ENCODE measurements around the gene IFNG-AS1. TPM values are rescaled to one million over a fixed set of nuclear protein-coding genes. Genes with fewer than 3 reads are reported as not detected.
A peak's percentile ranks its signal among the peaks of the same experiment; 100 is the strongest.

Gene IFNG-AS1
- not detected in 2 replicates for total RNA-seq (2021)
- percentile 0 among the genes with signal in this experiment for Bru-seq, nascent RNA
- percentile 1 among the genes with signal in this experiment for BruChase-seq, experiment 1, labeled RNA remaining after a 2-hour chase
- percentile 1 among the genes with signal in this experiment for BruChase-seq, experiment 2, labeled RNA remaining after a 6-hour chase
- long read RNA-seq, result 0 reads

GRCh38 chr12:67989184-67989920 is at the start of gene IFNG-AS1:
TSS of gene IFNG-AS1 (plus strand) at chr12:67989447.
- no peak within 1 kb of the TSS for H3K27ac ChIP-seq (ENCODE audit: low read depth, low read length, poor library complexity, severe bottlenecking)
- no peaks in the 10 kb centered on the region for H3K4me1 ChIP-seq (ENCODE audit: insufficient read depth, low read length, poor library complexity, severe bottlenecking)
- no TSS peak for BruUV-seq (replicated peaks)
- peaks cover 10% of the 10 kb centered on the region for H3K27me3 ChIP-seq (replicated peaks; ENCODE audit: insufficient read depth, low read depth, low read length, poor library complexity)
- DNase-seq (ENCODE audit: low spot score), result no peak
- CTCF ChIA-PET, result no interaction called here
- POLR2A ChIA-PET (ENCODE audit: low non-redundant PET), result no interaction called here
- no peaks in the 10 kb centered on the region for H3K36me3 ChIP-seq (ENCODE audit: insufficient read depth, low read length, poor library complexity, severe bottlenecking)
- intact Hi-C loops (cut with micrococcal nuclease; ENCODE audit: unreplicated experiment), result no loop called here
- no peaks in the 10 kb centered on the region for H3K9me3 ChIP-seq (ENCODE audit: low read depth, low read length, poor library complexity, severe bottlenecking)
- TF ChIP-seq CTCF (conservative IDR thresholded peaks at IDR 0.05; ENCODE audit: low read depth, low read length) (no peak), EZH2 (IDR thresholded peaks at IDR 0.05; ENCODE audit: borderline replicate concordance, low read depth, low read length, poor library complexity, severe bottlenecking) (no peak)
- H3K4me3 ChIP-seq (ENCODE audit: low read depth, low read length, poor library complexity, severe bottlenecking), result no peak within 1 kb of the TSS

GRCh38 chr12:67939611-67940010 is 49.6 kb upstream of the IFNG-AS1 start:
- intact Hi-C loops (cut with micrococcal nuclease; ENCODE audit: unreplicated experiment), result loop anchor here (5.0 to 10.0 kb wide), 2 partner anchors 285 to 497 kb away; no protein-coding TSS in a partner anchor
- CTCF ChIA-PET, result no interaction called here
- TF ChIP-seq CTCF (conservative IDR thresholded peaks at IDR 0.05; ENCODE audit: low read depth, low read length) (no peak), EZH2 (IDR thresholded peaks at IDR 0.05; ENCODE audit: borderline replicate concordance, low read depth, low read length, poor library complexity, severe bottlenecking) (no peak)
- BruUV-seq (replicated peaks), result no TSS peak
- H3K27me3 ChIP-seq (replicated peaks; ENCODE audit: insufficient read depth, low read depth, low read length, poor library complexity), result peaks cover 15% of the 10 kb centered on the region
- no peak overlapping the region for H3K27ac ChIP-seq (ENCODE audit: low read depth, low read length, poor library complexity, severe bottlenecking)
- no peaks in the 10 kb centered on the region for H3K9me3 ChIP-seq (ENCODE audit: low read depth, low read length, poor library complexity, severe bottlenecking)
- H3K36me3 ChIP-seq (ENCODE audit: insufficient read depth, low read length, poor library complexity, severe bottlenecking), result no peaks in the 10 kb centered on the region
- H3K4me3 ChIP-seq (ENCODE audit: low read depth, low read length, poor library complexity, severe bottlenecking), result no peak overlapping the region
- POLR2A ChIA-PET (ENCODE audit: low non-redundant PET), result interaction anchor here (0.6 kb wide), 1 partner anchor 45 kb away, joined by 3 read pairs; no protein-coding TSS in a partner anchor
- no peaks in the 10 kb centered on the region for H3K4me1 ChIP-seq (ENCODE audit: insufficient read depth, low read length, poor library complexity, severe bottlenecking)
- no peak for DNase-seq (ENCODE audit: low spot score)

GRCh38 chr12:67940780-67941243 is 48.4 kb upstream of the IFNG-AS1 start:
- Histone ChIP-seq H3K4me3 (ENCODE audit: low read depth, low read length, poor library complexity, severe bottlenecking) (no peak overlapping the region), H3K36me3 (ENCODE audit: insufficient read depth, low read length, poor library complexity, severe bottlenecking) (no peaks in the 10 kb centered on the region), H3K27me3 (replicated peaks; ENCODE audit: insufficient read depth, low read depth, low read length, poor library complexity) (peaks cover 18% of the 10 kb centered on the region), H3K4me1 (ENCODE audit: insufficient read depth, low read length, poor library complexity, severe bottlenecking) (no peaks in the 10 kb centered on the region), H3K27ac (ENCODE audit: low read depth, low read length, poor library complexity, severe bottlenecking) (no peak overlapping the region), H3K9me3 (ENCODE audit: low read depth, low read length, poor library complexity, severe bottlenecking) (no peaks in the 10 kb centered on the region)
- no peak for DNase-seq (ENCODE audit: low spot score)
- CTCF ChIA-PET, result interaction anchor here (1.2 kb wide), 1 partner anchor 168 kb away, joined by 3 read pairs; no protein-coding TSS in a partner anchor
- no TSS peak for BruUV-seq (replicated peaks)
- intact Hi-C loops (cut with micrococcal nuclease; ENCODE audit: unreplicated experiment), result loop anchor here (5.0 to 10.0 kb wide), 2 partner anchors 286 to 499 kb away; no protein-coding TSS in a partner anchor
- TF ChIP-seq EZH2 (IDR thresholded peaks at IDR 0.05; ENCODE audit: borderline replicate concordance, low read depth, low read length, poor library complexity, severe bottlenecking) (no peak), CTCF (conservative IDR thresholded peaks at IDR 0.05; ENCODE audit: low read depth, low read length) (no peak)
- POLR2A ChIA-PET (ENCODE audit: low non-redundant PET), result no interaction called here
